HG02623 (cell line): ENCODE data around the gene PTPN9.

Source experiments
- ATAC-seq: cut with Tn5 transposase; IDR thresholded peaks from one replicate; pipeline ENCODE4 v1.9.1; 2021; ENCODE audit warnings: moderate library complexity; ENCODE audit not compliant: unreplicated experiment

Gene PTPN9

DNA sequence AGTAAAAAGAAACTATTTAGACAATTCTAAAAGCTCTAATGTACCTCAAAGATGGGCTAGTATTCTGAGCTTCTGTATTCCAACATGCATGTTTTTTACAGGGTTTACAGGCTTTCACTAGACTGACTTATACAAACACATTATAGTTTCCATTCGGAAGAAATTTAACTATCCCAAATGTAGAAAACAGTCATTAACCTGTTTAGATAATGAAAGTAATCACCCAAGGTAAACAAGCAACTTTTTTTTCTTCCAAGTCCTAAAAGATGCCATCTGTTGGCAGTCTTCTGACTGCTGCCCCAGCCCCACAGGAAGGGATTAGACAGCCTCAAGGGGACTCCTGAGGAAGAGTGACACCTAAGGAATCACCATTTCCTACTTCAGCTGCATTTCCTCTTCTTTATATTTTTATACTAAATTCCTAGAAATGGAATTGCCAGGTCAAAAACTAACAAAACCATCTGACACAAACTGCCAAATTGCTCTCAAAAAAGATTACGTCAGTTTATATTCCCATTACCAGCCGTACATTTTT lies 153.1 kb downstream of the PTPN9 start:
- ATAC-seq: no peak

DNA sequence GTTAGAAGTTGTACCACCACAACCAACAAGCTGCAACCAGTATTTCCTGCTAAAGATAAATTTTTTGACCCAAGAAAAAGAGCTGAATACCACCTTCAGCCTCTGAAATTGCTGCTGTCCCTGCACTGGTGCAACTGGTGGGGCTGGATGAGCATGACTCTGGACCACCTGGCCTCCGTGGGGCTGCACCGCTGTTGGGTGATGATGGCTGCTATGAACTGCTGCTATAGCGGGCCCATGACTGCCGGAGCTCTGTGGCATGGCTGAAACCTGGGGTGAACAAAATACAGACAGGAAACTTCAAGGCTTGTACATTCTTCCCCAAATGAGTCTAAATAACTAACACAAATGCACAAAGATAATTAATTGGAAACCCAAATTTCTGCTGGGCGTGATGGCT lies 156.6 kb downstream of the PTPN9 start:
- no peak for ATAC-seq

DNA sequence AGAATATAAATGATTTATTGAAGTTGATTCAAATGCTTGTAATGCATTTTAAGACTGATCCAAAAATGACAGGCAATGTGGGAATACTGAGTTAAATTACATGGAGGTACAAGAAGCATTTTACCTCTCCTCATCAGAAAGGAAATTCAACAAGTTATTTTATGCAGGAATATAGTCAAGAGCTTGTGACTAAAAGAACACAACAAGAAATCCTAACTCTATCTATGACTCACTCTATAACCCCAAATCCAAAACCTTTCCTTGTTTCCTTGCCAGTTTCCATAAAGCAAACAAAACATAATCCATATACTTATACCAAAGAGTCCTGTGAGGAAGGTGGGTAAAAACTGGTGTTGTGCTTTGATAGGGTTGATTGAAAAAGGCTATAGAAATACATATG lies 158.4 kb downstream of the PTPN9 start:
- ATAC-seq: no peak

DNA sequence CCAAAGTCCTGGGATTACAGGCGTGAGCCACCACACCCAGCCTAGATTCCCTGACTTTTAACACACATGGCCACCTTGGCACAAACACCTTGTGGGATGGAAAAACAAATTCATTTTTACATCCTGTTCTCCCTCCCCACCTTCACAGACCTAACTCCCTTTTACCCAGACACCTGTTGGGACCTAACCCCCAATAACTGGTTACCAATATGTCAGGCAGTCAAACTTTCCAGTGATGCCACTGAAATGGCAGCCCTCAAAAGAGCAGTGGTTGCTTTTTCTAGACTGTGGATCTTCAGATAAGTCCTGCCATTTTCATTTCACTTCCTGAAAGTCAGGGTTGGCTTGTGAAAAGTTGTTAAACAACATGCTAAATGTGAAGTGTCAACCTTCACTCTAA lies 162.5 kb downstream of the PTPN9 start:
- no peak for ATAC-seq
